OCI-LY1 (cell line): Measurements from ENCODE around the gene PKNOX2.

Experiments used
- EZH2 ChIP-seq: fragments of 200-600 bp; sonication (generic), shearing (Covaris generic); IDR thresholded peaks from 2 replicates; pipeline ENCODE4 v1.8.0; 2017; ENCODE audit warnings: borderline replicate concordance, mixed run types, mild to moderate bottlenecking, antibody characterized with exemption, low read length, moderate library complexity, mixed read lengths
- TF ChIP-seq, protein P1 (sequence below): fragments of 200-600 bp; sonication (generic), shearing (Covaris generic); IDR thresholded peaks from 2 replicates; pipeline ENCODE4 v1.5.1; 2017; ENCODE audit warnings: mild to moderate bottlenecking, antibody characterized with exemption, low read length, moderate library complexity, mixed read lengths

- TF ChIP-seq, protein P1, sequence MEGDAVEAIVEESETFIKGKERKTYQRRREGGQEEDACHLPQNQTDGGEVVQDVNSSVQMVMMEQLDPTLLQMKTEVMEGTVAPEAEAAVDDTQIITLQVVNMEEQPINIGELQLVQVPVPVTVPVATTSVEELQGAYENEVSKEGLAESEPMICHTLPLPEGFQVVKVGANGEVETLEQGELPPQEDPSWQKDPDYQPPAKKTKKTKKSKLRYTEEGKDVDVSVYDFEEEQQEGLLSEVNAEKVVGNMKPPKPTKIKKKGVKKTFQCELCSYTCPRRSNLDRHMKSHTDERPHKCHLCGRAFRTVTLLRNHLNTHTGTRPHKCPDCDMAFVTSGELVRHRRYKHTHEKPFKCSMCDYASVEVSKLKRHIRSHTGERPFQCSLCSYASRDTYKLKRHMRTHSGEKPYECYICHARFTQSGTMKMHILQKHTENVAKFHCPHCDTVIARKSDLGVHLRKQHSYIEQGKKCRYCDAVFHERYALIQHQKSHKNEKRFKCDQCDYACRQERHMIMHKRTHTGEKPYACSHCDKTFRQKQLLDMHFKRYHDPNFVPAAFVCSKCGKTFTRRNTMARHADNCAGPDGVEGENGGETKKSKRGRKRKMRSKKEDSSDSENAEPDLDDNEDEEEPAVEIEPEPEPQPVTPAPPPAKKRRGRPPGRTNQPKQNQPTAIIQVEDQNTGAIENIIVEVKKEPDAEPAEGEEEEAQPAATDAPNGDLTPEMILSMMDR: no peak
- TF ChIP-seq EZH2: no peak
Measured at GRCh38 chr11:125202977-125203376, 38.4 kb downstream of the PKNOX2 start.
